ENCODE data around the gene HRCT1. TPM values are rescaled to one million over a fixed set of nuclear protein-coding genes. Genes with fewer than 3 reads are reported as not detected.

The HRCT1 gene
- total and polyA plus RNA-seq, 2 of the 4 experiments (the other 2 are of a cell fraction), result 1.1 to 3.9 TPM

DNA sequence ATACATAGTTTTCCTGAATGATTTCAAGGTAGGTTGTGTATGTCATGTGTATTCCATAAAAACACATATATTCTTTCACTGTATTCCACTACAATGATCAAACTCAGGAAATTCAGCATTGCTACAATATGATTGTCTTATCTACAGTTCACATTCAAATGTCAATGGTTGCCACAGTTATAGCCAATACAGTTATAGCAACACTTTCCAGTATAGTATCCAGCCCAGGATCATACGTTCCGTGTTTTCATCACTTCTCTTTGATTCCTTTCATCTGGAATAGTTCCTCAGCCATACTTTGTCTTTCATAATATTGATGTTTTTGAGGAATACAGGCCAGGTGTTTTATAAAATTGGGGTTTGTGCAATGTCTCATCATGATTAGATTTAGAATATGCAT is 42.4 kb downstream of the HRCT1 start:
- no peak overlapping the region for H2AFZ ChIP-seq (replicated peaks; ENCODE audit: low read length, poor library complexity)
- no peak overlapping the region for H2BK15ac ChIP-seq (ENCODE audit: low read depth, low read length)
- CTCF ChIA-PET, result no interaction called here
- POLR2A ChIA-PET (ENCODE audit: unreplicated experiment), result no interaction called here
- no peak overlapping the region for H2AK5ac ChIP-seq (ENCODE audit: low read depth, low read length)
- TF ChIP-seq MAZ (IDR thresholded peaks at IDR 0.05; ENCODE audit: borderline replicate concordance, low read depth, low read length) (no peak), RCOR1 (IDR thresholded peaks at IDR 0.05; ENCODE audit: insufficient replicate concordance, low read length) (no peak), POLR2A (IDR thresholded peaks at IDR 0.05; ENCODE audit: low read depth, low read length) (no peak), CEBPB (IDR thresholded peaks at IDR 0.05; ENCODE audit: low read depth, low read length) (no peak), MXI1 (IDR thresholded peaks at IDR 0.05; ENCODE audit: borderline replicate concordance, low read depth, low read length) (no peak), SMC3 (IDR thresholded peaks at IDR 0.05; ENCODE audit: low read depth, low read length) (no peak), MAFK (IDR thresholded peaks at IDR 0.05; ENCODE audit: low read depth, low read length) (no peak), USF2 (IDR thresholded peaks at IDR 0.05; ENCODE audit: low read depth, low read length) (no peak), CHD1 (IDR thresholded peaks at IDR 0.05; ENCODE audit: low read depth, low read length) (no peak), BHLHE40 (IDR thresholded peaks at IDR 0.05; ENCODE audit: low read depth, low read length) (no peak)
- TF ChIP-seq, protein P1, sequence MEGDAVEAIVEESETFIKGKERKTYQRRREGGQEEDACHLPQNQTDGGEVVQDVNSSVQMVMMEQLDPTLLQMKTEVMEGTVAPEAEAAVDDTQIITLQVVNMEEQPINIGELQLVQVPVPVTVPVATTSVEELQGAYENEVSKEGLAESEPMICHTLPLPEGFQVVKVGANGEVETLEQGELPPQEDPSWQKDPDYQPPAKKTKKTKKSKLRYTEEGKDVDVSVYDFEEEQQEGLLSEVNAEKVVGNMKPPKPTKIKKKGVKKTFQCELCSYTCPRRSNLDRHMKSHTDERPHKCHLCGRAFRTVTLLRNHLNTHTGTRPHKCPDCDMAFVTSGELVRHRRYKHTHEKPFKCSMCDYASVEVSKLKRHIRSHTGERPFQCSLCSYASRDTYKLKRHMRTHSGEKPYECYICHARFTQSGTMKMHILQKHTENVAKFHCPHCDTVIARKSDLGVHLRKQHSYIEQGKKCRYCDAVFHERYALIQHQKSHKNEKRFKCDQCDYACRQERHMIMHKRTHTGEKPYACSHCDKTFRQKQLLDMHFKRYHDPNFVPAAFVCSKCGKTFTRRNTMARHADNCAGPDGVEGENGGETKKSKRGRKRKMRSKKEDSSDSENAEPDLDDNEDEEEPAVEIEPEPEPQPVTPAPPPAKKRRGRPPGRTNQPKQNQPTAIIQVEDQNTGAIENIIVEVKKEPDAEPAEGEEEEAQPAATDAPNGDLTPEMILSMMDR (conservative IDR thresholded peaks at IDR 0.05; ENCODE audit: low read depth, low read length), result no peak
- TF ChIP-seq, protein P2, sequence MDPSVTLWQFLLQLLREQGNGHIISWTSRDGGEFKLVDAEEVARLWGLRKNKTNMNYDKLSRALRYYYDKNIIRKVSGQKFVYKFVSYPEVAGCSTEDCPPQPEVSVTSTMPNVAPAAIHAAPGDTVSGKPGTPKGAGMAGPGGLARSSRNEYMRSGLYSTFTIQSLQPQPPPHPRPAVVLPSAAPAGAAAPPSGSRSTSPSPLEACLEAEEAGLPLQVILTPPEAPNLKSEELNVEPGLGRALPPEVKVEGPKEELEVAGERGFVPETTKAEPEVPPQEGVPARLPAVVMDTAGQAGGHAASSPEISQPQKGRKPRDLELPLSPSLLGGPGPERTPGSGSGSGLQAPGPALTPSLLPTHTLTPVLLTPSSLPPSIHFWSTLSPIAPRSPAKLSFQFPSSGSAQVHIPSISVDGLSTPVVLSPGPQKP (IDR thresholded peaks at IDR 0.05; ENCODE audit: borderline replicate concordance, low read depth, low read length), result no peak
- H3K9ac ChIP-seq (ENCODE audit: low read depth, low read length), result no peak overlapping the region
- H3K9me1 ChIP-seq (ENCODE audit: insufficient read depth, low read length), result peaks cover 13% of the 10 kb centered on the region
- H3K4ac ChIP-seq (ENCODE audit: low read depth, low read length), result no peak overlapping the region
- H3K14ac ChIP-seq (replicated peaks; ENCODE audit: low read depth, low read length), result no peak overlapping the region
- no peak overlapping the region for H4K91ac ChIP-seq (ENCODE audit: insufficient read depth, low read depth, low read length)
- intact Hi-C loops (cut with micrococcal nuclease) (no loop called here), dilution Hi-C loops (cut with HindIII; ENCODE audit: low sequenced_read_pairs, unreplicated experiment) (no loop called here), in situ Hi-C loops (cut with MboI; ENCODE audit: low sequenced_read_pairs) (loop anchor here (5.0 to 10.0 kb wide), 2 partner anchors 46 to 64 kb away; no protein-coding TSS in a partner anchor)
- H3K4me2 ChIP-seq (ENCODE audit: low read depth, low read length), result no peak overlapping the region
- H3K9me3 ChIP-seq (ENCODE audit: control insufficient read depth, insufficient read depth, low read length), result no peaks in the 10 kb centered on the region
- H4K8ac ChIP-seq (ENCODE audit: low read depth in 2 of 2, low read length in 2 of 2), result no peak overlapping the region; a peak in 1 of 4 replicates
- H2BK120ac ChIP-seq (ENCODE audit: low read depth, low read length), result no peak overlapping the region
- DNase-seq, result no peak
- no peak overlapping the region for H2AK9ac ChIP-seq (replicated peaks; ENCODE audit: low read depth, low read length, poor library complexity)
- no peaks in the 10 kb centered on the region for H3K27me3 ChIP-seq (ENCODE audit: control insufficient read depth, insufficient read depth, low read length)
- ATAC-seq (ENCODE audit: low read depth), result no peak
- no CpG with 5 or more reads among the region's 2 CpGs for WGBS, 2 experiments (ENCODE audit: extremely low coverage in 2 of 2, insufficient read length in 1 of 2)
- H3K27ac ChIP-seq (ENCODE audit: insufficient read depth, low read length), result no peak overlapping the region
- no peak overlapping the region for H3K18ac ChIP-seq (ENCODE audit: low read depth, low read length)
- peaks cover 12% of the 10 kb centered on the region for H3K4me1 ChIP-seq (ENCODE audit: control insufficient read depth, insufficient read depth, low read length)
- BruUV-seq (replicated peaks), result no TSS peak
- 0 out of 2 replicates have a peak overlapping the region, but pooled peaks have one; percentile 2 for H2BK20ac ChIP-seq (ENCODE audit: low read depth, low read length)
- no peak overlapping the region for H3K4me3 ChIP-seq (ENCODE audit: insufficient read depth, low read depth, low read length)
- no peak overlapping the region for H4K5ac ChIP-seq (ENCODE audit: low read depth, low read length)
- H2BK5ac ChIP-seq (ENCODE audit: low read depth, low read length, poor library complexity, severe bottlenecking), result no peak overlapping the region
- no peaks in the 10 kb centered on the region for H3K36me3 ChIP-seq (ENCODE audit: control insufficient read depth, insufficient read depth, low read length)
- no peak overlapping the region for H3K56ac ChIP-seq (ENCODE audit: extremely low read depth, insufficient read depth, low read length)
- H3K79me1 ChIP-seq (ENCODE audit: low read depth in 1 of 2, low read length in 2 of 2), result no peaks in the 10 kb centered on the region; a peak in 1 of 4 replicates
- H4K20me1 ChIP-seq (ENCODE audit: insufficient read depth, low read length), result no peaks in the 10 kb centered on the region
- H3K23ac ChIP-seq (ENCODE audit: low read depth, low read length), result no peak overlapping the region

Data from IMR-90 (cell line).